Measurements from ENCODE around the gene LDLRAD4.

The LDLRAD4 gene

DNA sequence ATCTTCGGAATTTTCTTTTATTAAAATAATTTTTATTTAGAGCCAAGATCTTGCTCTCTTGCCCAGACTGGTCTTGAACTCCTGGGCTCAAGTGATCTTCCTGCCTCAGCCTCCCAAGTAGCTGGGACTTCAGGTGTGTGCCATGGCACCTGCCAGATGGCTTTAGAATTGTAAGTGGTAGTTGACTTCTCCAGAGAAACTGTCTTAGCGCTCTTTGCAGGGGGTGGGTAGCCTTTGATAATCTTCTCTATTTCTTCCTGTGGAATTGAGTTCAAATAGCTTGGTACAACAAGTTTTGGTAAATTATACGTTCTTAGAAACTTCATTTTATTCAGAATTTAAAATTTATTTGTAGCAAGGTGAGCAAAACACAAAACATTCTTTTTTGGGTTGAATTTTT lies 113.3 kb downstream of the LDLRAD4 start:
- 100% methylated on average over 1 of the region's 3 CpGs for WGBS
- no peak overlapping the region for H2BK120ac ChIP-seq (ENCODE audit: low read depth, low read length)
- H3K9ac ChIP-seq (ENCODE audit: low read length) = no peak overlapping the region
- H2BK12ac ChIP-seq (ENCODE audit: low read length in 2 of 2) = no peak overlapping the region
- H4K8ac ChIP-seq (ENCODE audit: low read length) = no peak overlapping the region
- H2BK5ac ChIP-seq (ENCODE audit: low read depth, low read length, poor library complexity, severe bottlenecking) = no peak overlapping the region
- H3K4ac ChIP-seq (ENCODE audit: low read depth in 1 of 2, low read length in 2 of 2) = no peak overlapping the region
- H3K9me3 ChIP-seq (ENCODE audit: control insufficient read depth, low read length) = no peaks in the 10 kb centered on the region
- no peaks in the 10 kb centered on the region for H3K79me1 ChIP-seq (replicated peaks; ENCODE audit: low read length, poor library complexity, severe bottlenecking)
- H3K4me2 ChIP-seq (ENCODE audit: low read length, poor library complexity, severe bottlenecking) = no peak overlapping the region
- H3K23ac ChIP-seq (ENCODE audit: low read length in 2 of 2) = no peak overlapping the region
- no peak overlapping the region for H3K27ac ChIP-seq (ENCODE audit: low read length, poor library complexity, severe bottlenecking)
- no peak overlapping the region for H3K14ac ChIP-seq (ENCODE audit: low read length in 2 of 2)
- H3K4me1 ChIP-seq (ENCODE audit: control insufficient read depth, insufficient read depth, low read depth, low read length) = no peaks in the 10 kb centered on the region
- no peak overlapping the region for H2BK15ac ChIP-seq (ENCODE audit: low read depth, poor library complexity, severe bottlenecking)
- H2AK5ac ChIP-seq (ENCODE audit: low read length, severe bottlenecking) = no peak overlapping the region
- H3K36me3 ChIP-seq (ENCODE audit: control insufficient read depth in 1 of 2, insufficient read depth in 2 of 2, low read depth in 1 of 2, low read length in 2 of 2) = no peaks in the 10 kb centered on the region
- no peak overlapping the region for H3K18ac ChIP-seq (ENCODE audit: low read depth in 1 of 2, low read length in 2 of 2)
- no peak overlapping the region for H4K91ac ChIP-seq (ENCODE audit: low read length)
- H3K4me3 ChIP-seq (ENCODE audit: insufficient read depth in 1 of 2, low read depth in 1 of 2, low read length in 2 of 2) = no peak overlapping the region
- H2AFZ ChIP-seq (ENCODE audit: low read depth, low read length) = no peak overlapping the region
- no peak for DNase-seq
- no peaks in the 10 kb centered on the region for H3K27me3 ChIP-seq (ENCODE audit: control insufficient read depth in 1 of 2, insufficient read depth in 1 of 2, low read length in 2 of 2)

DNA sequence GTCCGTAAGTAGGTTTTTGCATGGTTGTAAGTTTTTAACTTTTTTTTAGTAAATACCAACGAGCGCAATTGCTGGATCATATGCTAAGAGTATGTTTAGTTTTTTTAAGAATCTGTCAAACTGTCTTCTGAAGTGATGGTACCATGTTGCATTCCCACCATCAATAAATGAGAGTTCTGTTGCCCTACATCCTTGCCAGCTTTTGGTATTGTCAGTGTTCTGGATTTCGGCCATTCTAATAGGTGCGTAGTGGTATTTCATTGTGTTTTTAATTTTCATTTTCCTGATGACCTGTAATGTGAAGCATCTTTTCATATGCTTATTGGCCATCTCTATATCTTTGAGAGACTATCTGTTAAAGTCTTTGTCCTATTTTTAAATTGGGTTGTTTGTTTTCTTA lies 114.3 kb downstream of the LDLRAD4 start:
- Histone ChIP-seq H3K79me1 (replicated peaks; ENCODE audit: low read length, poor library complexity, severe bottlenecking) (no peaks in the 10 kb centered on the region), H4K8ac (ENCODE audit: low read length) (no peak overlapping the region), H2AK5ac (ENCODE audit: low read length, severe bottlenecking) (no peak overlapping the region), H2AFZ (ENCODE audit: low read depth, low read length) (no peak overlapping the region), H2BK5ac (ENCODE audit: low read depth, low read length, poor library complexity, severe bottlenecking) (no peak overlapping the region), H3K27ac (ENCODE audit: low read length, poor library complexity, severe bottlenecking) (no peak overlapping the region), H3K27me3 (ENCODE audit: control insufficient read depth in 1 of 2, insufficient read depth in 1 of 2, low read length in 2 of 2) (no peaks in the 10 kb centered on the region), H3K23ac (ENCODE audit: low read length in 2 of 2) (no peak overlapping the region), H3K18ac (ENCODE audit: low read depth in 1 of 2, low read length in 2 of 2) (no peak overlapping the region), H3K9ac (ENCODE audit: low read length) (no peak overlapping the region), H3K4ac (ENCODE audit: low read depth in 1 of 2, low read length in 2 of 2) (no peak overlapping the region), H2BK15ac (ENCODE audit: low read depth, poor library complexity, severe bottlenecking) (no peak overlapping the region), H3K14ac (ENCODE audit: low read length in 2 of 2) (no peak overlapping the region), H4K91ac (ENCODE audit: low read length) (no peak overlapping the region), H3K9me3 (ENCODE audit: control insufficient read depth, low read length) (no peaks in the 10 kb centered on the region), H2BK120ac (ENCODE audit: low read depth, low read length) (no peak overlapping the region), H3K4me2 (ENCODE audit: low read length, poor library complexity, severe bottlenecking) (no peak overlapping the region), H2BK12ac (ENCODE audit: low read length in 2 of 2) (no peak overlapping the region), H3K4me3 (ENCODE audit: insufficient read depth in 1 of 2, low read depth in 1 of 2, low read length in 2 of 2) (no peak overlapping the region), H3K36me3 (ENCODE audit: control insufficient read depth in 1 of 2, insufficient read depth in 2 of 2, low read depth in 1 of 2, low read length in 2 of 2) (no peaks in the 10 kb centered on the region), H3K4me1 (ENCODE audit: control insufficient read depth, insufficient read depth, low read depth, low read length) (no peaks in the 10 kb centered on the region)
- WGBS = 77% methylated on average over 4 of the region's 5 CpGs
- DNase-seq = no peak

DNA sequence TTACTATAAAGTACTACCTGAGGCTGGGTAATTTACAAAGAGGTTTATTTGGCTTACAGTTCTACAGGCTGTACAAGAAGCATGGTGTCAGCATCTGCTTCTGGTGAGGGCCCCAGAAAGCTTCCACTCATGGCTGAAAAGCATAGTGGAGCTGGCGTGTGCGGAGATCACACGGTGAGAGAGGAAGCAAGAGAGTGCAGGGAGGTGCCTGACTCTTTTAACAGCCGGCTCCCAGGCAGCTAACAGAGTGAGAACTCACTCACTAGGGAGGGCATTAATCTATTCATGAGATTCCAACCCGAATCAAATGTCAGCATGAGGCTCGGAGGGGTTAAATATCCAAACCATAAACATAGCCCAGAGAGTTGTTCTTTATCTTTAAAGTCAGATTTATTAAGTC lies 117.3 kb downstream of the LDLRAD4 start:
- H3K9ac ChIP-seq (ENCODE audit: low read length) = no peak overlapping the region
- H2BK12ac ChIP-seq (ENCODE audit: low read length in 2 of 2) = no peak overlapping the region
- no peak overlapping the region for H4K8ac ChIP-seq (ENCODE audit: low read length)
- no peak overlapping the region for H3K4me2 ChIP-seq (ENCODE audit: low read length, poor library complexity, severe bottlenecking)
- no peak overlapping the region for H3K14ac ChIP-seq (ENCODE audit: low read length in 2 of 2)
- H3K79me1 ChIP-seq (replicated peaks; ENCODE audit: low read length, poor library complexity, severe bottlenecking) = no peaks in the 10 kb centered on the region
- H3K36me3 ChIP-seq (ENCODE audit: control insufficient read depth in 1 of 2, insufficient read depth in 2 of 2, low read depth in 1 of 2, low read length in 2 of 2) = no peaks in the 10 kb centered on the region
- no peak for DNase-seq
- H3K9me3 ChIP-seq (ENCODE audit: control insufficient read depth, low read length) = no peaks in the 10 kb centered on the region
- 71% methylated on average over 4 of the region's 6 CpGs for WGBS
- no peak overlapping the region for H3K27ac ChIP-seq (ENCODE audit: low read length, poor library complexity, severe bottlenecking)
- H2AK5ac ChIP-seq (ENCODE audit: low read length, severe bottlenecking) = no peak overlapping the region
- no peak overlapping the region for H4K91ac ChIP-seq (ENCODE audit: low read length)
- H2BK15ac ChIP-seq (ENCODE audit: low read depth, poor library complexity, severe bottlenecking) = no peak overlapping the region
- H3K4me1 ChIP-seq (ENCODE audit: control insufficient read depth, insufficient read depth, low read depth, low read length) = no peaks in the 10 kb centered on the region
- no peak overlapping the region for H2BK120ac ChIP-seq (ENCODE audit: low read depth, low read length)
- no peak overlapping the region for H3K23ac ChIP-seq (ENCODE audit: low read length in 2 of 2)
- H3K18ac ChIP-seq (ENCODE audit: low read depth in 1 of 2, low read length in 2 of 2) = no peak overlapping the region
- no peak overlapping the region for H3K4ac ChIP-seq (ENCODE audit: low read depth in 1 of 2, low read length in 2 of 2)
- H3K4me3 ChIP-seq (ENCODE audit: insufficient read depth in 1 of 2, low read depth in 1 of 2, low read length in 2 of 2) = no peak overlapping the region
- no peak overlapping the region for H2BK5ac ChIP-seq (ENCODE audit: low read depth, low read length, poor library complexity, severe bottlenecking)
- H3K27me3 ChIP-seq (ENCODE audit: control insufficient read depth in 1 of 2, insufficient read depth in 1 of 2, low read length in 2 of 2) = peaks cover 0 to 8% of the 10 kb centered on the region in 2 experiments
- no peak overlapping the region for H2AFZ ChIP-seq (ENCODE audit: low read depth, low read length)

DNA sequence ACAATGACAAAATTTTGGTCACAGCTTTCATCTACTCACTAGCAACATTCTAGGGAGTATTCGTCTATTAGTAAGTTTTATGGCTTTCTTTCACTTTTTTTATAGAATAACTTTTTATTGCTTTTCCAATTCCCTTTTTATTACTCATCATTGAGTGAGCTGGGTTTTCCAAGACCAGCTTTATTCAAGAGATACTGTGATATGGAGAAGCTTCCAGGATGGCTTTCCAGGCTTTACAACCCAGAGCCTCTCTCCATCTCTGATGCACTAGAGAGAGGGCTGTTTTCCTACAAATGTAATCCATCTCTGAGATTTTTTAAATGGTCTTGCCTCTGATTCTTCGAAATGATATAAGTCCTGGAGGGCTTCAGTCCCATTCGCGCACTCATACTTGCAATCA lies 118.3 kb downstream of the LDLRAD4 start:
- H3K4ac ChIP-seq (ENCODE audit: low read depth in 1 of 2, low read length in 2 of 2) = no peak overlapping the region
- no peak overlapping the region for H3K14ac ChIP-seq (ENCODE audit: low read length in 2 of 2)
- no peaks in the 10 kb centered on the region for H3K36me3 ChIP-seq (ENCODE audit: control insufficient read depth in 1 of 2, insufficient read depth in 2 of 2, low read depth in 1 of 2, low read length in 2 of 2)
- H3K9ac ChIP-seq (ENCODE audit: low read length) = no peak overlapping the region
- H3K4me1 ChIP-seq (ENCODE audit: control insufficient read depth, insufficient read depth, low read depth, low read length) = no peaks in the 10 kb centered on the region
- no peak overlapping the region for H3K23ac ChIP-seq (ENCODE audit: low read length in 2 of 2)
- H3K4me2 ChIP-seq (ENCODE audit: low read length, poor library complexity, severe bottlenecking) = no peak overlapping the region
- no peak overlapping the region for H3K4me3 ChIP-seq (ENCODE audit: insufficient read depth in 1 of 2, low read depth in 1 of 2, low read length in 2 of 2)
- H2BK5ac ChIP-seq (ENCODE audit: low read depth, low read length, poor library complexity, severe bottlenecking) = no peak overlapping the region
- no peak overlapping the region for H3K18ac ChIP-seq (ENCODE audit: low read depth in 1 of 2, low read length in 2 of 2)
- no peak overlapping the region for H2BK15ac ChIP-seq (ENCODE audit: low read depth, poor library complexity, severe bottlenecking)
- H2AK5ac ChIP-seq (ENCODE audit: low read length, severe bottlenecking) = no peak overlapping the region
- DNase-seq = no peak
- peaks cover 6% of the 10 kb centered on the region for H3K9me3 ChIP-seq (ENCODE audit: control insufficient read depth, low read length)
- H4K91ac ChIP-seq (ENCODE audit: low read length) = no peak overlapping the region
- peaks cover 0 to 8% of the 10 kb centered on the region in 2 experiments for H3K27me3 ChIP-seq (ENCODE audit: control insufficient read depth in 1 of 2, insufficient read depth in 1 of 2, low read length in 2 of 2)
- H3K27ac ChIP-seq (ENCODE audit: low read length, poor library complexity, severe bottlenecking) = no peak overlapping the region
- H4K8ac ChIP-seq (ENCODE audit: low read length) = no peak overlapping the region
- no peak overlapping the region for H2BK12ac ChIP-seq (ENCODE audit: low read length in 2 of 2)
- H2BK120ac ChIP-seq (ENCODE audit: low read depth, low read length) = no peak overlapping the region
- no peak overlapping the region for H2AFZ ChIP-seq (ENCODE audit: low read depth, low read length)
- no peaks in the 10 kb centered on the region for H3K79me1 ChIP-seq (replicated peaks; ENCODE audit: low read length, poor library complexity, severe bottlenecking)
- 78% methylated on average over 3 of the region's 4 CpGs for WGBS

Data from mesenchymal stem cell (in vitro differentiated cells and primary cell).